ENCODE results near the gene TAF4. TPM values are rescaled to one million over a fixed set of nuclear protein-coding genes. Genes with fewer than 3 reads are reported as not detected.
A peak's percentile ranks its signal among the peaks of the same experiment; 100 is the strongest.

The TAF4 gene
- total and polyA plus RNA-seq, 2 of the 13 experiments (the other 11 are each of a cell fraction or from before 2014, with no cell fraction given), result 5.9 to 12.0 TPM

DNA sequence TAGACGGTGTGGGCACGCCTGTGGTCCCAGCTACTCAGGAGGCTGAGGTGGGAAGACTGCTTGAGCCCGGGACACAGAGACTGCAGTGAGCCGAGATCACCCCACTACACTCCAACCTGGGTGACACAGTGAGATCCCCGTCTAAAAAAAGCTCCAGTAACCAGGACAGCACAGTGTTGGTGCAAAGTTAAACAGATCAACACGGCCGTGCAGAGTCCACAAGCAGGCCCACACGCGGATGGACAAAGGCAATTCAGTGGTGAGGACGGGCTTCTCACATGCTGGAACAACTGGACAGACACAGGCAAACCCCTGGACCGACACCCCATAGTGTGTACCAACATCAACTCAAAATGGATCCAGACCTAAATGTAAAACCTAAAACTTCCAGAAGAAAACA, 41.7 kb downstream of the TAF4 start (continued):
- no peak for TF ChIP-seq REST (IDR thresholded peaks at IDR 0.05; ENCODE audit: borderline replicate concordance in 1 of 2, low read depth in 1 of 2, low read length in 2 of 2)
- 0 out of 3 replicates have a peak, but pooled peaks have one; percentile 31 for TF ChIP-seq MXI1 (IDR thresholded peaks at IDR 0.05; ENCODE audit: borderline replicate concordance, low read depth, low read length)
- peak; percentile 69; the same call in 1 of the 2 replicates for TF ChIP-seq SOX5 (CRISPR knock-in tag; IDR thresholded peaks at IDR 0.05; ENCODE audit: borderline replicate concordance)
- no peak for TF ChIP-seq SOX13 (IDR thresholded peaks at IDR 0.05)
- TF ChIP-seq SOX13 (CRISPR knock-in tag; conservative IDR thresholded peaks at IDR 0.05 in 1 of 2, IDR thresholded peaks at IDR 0.05 in 1 of 2), result peak in 1 of 2 experiments; percentile 50; a peak in 1 of 4 replicates
- no peak for TF ChIP-seq ELF1 (CRISPR knock-in tag; IDR thresholded peaks at IDR 0.05)
- 0 out of 2 replicates have a peak, but pooled peaks have one; percentile 17 for TF ChIP-seq TBX3 (IDR thresholded peaks at IDR 0.05; ENCODE audit: borderline replicate concordance)
- TF ChIP-seq MIXL1 (CRISPR knock-in tag; IDR thresholded peaks at IDR 0.05), result 0 out of 2 replicates have a peak, but pooled peaks have one; percentile 12
- no peak for TF ChIP-seq ZBTB26 (CRISPR knock-in tag; IDR thresholded peaks at IDR 0.05; ENCODE audit: borderline replicate concordance)
- peak; percentile 66 for TF ChIP-seq YEATS4 (CRISPR knock-in tag; IDR thresholded peaks at IDR 0.05; ENCODE audit: borderline replicate concordance)
- peak; percentile 62 for TF ChIP-seq MED1 (CRISPR knock-in tag; IDR thresholded peaks at IDR 0.05)
- peak; percentile 42; the same call in 1 of the 2 replicates for TF ChIP-seq ZFY (CRISPR knock-in tag; IDR thresholded peaks at IDR 0.05)
- TF ChIP-seq MYNN (CRISPR knock-in tag; IDR thresholded peaks at IDR 0.05; ENCODE audit: low read depth), result no peak
- no peak for TF ChIP-seq TOE1 (CRISPR knock-in tag; IDR thresholded peaks at IDR 0.05)
- 0 out of 2 replicates have a peak, but pooled peaks have one; percentile 50 for TF ChIP-seq DMAP1 (CRISPR knock-in tag; IDR thresholded peaks at IDR 0.05)
- peak; percentile 55; the same call in 1 of the 2 replicates for TF ChIP-seq HNF4G (IDR thresholded peaks at IDR 0.05; ENCODE audit: borderline replicate concordance, low read depth, low read length)
- no peak for TF ChIP-seq HNF4G (CRISPR knock-in tag; IDR thresholded peaks at IDR 0.05; ENCODE audit: borderline replicate concordance, low read depth)
- no peak; the same call in 1 of the 2 replicates for TF ChIP-seq MXD4 (CRISPR knock-in tag; IDR thresholded peaks at IDR 0.05)
- TF ChIP-seq, protein P1, sequence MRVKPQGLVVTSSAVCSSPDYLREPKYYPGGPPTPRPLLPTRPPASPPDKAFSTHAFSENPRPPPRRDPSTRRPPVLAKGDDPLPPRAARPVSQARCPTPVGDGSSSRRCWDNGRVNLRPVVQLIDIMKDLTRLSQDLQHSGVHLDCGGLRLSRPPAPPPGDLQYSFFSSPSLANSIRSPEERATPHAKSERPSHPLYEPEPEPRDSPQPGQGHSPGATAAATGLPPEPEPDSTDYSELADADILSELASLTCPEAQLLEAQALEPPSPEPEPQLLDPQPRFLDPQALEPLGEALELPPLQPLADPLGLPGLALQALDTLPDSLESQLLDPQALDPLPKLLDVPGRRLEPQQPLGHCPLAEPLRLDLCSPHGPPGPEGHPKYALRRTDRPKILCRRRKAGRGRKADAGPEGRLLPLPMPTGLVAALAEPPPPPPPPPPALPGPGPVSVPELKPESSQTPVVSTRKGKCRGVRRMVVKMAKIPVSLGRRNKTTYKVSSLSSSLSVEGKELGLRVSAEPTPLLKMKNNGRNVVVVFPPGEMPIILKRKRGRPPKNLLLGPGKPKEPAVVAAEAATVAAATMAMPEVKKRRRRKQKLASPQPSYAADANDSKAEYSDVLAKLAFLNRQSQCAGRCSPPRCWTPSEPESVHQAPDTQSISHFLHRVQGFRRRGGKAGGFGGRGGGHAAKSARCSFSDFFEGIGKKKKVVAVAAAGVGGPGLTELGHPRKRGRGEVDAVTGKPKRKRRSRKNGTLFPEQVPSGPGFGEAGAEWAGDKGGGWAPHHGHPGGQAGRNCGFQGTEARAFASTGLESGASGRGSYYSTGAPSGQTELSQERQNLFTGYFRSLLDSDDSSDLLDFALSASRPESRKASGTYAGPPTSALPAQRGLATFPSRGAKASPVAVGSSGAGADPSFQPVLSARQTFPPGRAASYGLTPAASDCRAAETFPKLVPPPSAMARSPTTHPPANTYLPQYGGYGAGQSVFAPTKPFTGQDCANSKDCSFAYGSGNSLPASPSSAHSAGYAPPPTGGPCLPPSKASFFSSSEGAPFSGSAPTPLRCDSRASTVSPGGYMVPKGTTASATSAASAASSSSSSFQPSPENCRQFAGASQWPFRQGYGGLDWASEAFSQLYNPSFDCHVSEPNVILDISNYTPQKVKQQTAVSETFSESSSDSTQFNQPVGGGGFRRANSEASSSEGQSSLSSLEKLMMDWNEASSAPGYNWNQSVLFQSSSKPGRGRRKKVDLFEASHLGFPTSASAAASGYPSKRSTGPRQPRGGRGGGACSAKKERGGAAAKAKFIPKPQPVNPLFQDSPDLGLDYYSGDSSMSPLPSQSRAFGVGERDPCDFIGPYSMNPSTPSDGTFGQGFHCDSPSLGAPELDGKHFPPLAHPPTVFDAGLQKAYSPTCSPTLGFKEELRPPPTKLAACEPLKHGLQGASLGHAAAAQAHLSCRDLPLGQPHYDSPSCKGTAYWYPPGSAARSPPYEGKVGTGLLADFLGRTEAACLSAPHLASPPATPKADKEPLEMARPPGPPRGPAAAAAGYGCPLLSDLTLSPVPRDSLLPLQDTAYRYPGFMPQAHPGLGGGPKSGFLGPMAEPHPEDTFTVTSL (CRISPR knock-in tag; IDR thresholded peaks at IDR 0.05; ENCODE audit: borderline replicate concordance), result 0 out of 2 replicates have a peak, but pooled peaks have one; percentile 41
- 0 out of 2 replicates have a peak, but pooled peaks have one; percentile 23 for TF ChIP-seq PHF21A (CRISPR knock-in tag; IDR thresholded peaks at IDR 0.05)
- TF ChIP-seq SAP130 (CRISPR knock-in tag; IDR thresholded peaks at IDR 0.05; ENCODE audit: low read depth), result peak; percentile 52
- peak; percentile 87; the same call in 1 of the 2 replicates for TF ChIP-seq ZNF557 (CRISPR knock-in tag; IDR thresholded peaks at IDR 0.05)

Measured in HepG2 (cell line).